Measurements from ENCODE around the gene MAP1LC3A.

DNA sequence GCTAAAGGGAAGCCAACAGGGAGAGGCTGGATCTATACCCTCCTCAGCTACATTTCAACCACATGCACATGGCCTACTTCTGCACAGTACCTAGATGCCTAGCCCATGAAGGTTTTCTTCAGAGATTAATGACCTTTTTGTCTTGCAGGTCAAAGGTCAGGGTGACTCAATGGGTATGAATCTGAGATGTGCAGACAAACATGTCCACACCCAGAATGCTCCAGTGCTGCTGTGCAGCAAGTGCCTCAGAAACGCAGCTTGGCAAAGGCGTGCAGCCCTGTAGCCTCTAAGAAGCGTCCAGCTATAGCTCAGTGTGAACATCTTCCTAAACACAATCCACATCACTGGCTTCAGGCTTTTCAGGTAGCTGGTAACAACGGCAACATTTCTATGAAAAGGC, 24.4 kb downstream of the MAP1LC3A start:
- TF ChIP-seq, protein P1, sequence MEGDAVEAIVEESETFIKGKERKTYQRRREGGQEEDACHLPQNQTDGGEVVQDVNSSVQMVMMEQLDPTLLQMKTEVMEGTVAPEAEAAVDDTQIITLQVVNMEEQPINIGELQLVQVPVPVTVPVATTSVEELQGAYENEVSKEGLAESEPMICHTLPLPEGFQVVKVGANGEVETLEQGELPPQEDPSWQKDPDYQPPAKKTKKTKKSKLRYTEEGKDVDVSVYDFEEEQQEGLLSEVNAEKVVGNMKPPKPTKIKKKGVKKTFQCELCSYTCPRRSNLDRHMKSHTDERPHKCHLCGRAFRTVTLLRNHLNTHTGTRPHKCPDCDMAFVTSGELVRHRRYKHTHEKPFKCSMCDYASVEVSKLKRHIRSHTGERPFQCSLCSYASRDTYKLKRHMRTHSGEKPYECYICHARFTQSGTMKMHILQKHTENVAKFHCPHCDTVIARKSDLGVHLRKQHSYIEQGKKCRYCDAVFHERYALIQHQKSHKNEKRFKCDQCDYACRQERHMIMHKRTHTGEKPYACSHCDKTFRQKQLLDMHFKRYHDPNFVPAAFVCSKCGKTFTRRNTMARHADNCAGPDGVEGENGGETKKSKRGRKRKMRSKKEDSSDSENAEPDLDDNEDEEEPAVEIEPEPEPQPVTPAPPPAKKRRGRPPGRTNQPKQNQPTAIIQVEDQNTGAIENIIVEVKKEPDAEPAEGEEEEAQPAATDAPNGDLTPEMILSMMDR (IDR thresholded peaks at IDR 0.05), result no peak
- no peak for TF ChIP-seq POLR2A (IDR thresholded peaks at IDR 0.05)
